ENCODE measurements around the gene CRLF3.
"Not testable (repeated sequence)": the region's sequence is repeated elsewhere in the genome, so short reads cannot be mapped to it uniquely, and the experiment has no call there.

DNA sequence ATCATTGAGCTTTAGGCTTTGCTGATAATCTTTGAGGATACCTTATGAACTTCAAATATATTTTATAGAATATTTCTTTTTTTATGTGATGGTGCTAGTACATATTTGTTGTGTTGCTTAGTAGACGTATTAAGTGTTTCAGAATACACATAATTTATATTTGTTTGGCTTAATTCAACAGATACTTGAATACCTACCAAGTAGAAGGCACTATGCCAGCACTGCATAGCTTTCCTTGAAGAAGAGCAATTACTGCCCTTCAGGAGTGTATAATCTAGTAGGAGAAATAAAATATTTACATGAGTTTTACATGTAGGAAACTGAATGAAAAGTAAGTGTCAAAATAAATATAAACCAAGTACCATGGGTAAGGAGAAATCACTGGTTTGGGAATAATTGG is 81.8 kb downstream of the CRLF3 start:
- TF ChIP-seq CHD2 (IDR thresholded peaks at IDR 0.05; ENCODE audit: low read length, partially characterized antibody); CTCF (IDR thresholded peaks at IDR 0.05); PBX3 (IDR thresholded peaks at IDR 0.05); ZBTB33 (IDR thresholded peaks at IDR 0.05; ENCODE audit: borderline replicate concordance, low read depth); POLR2AphosphoS5 (IDR thresholded peaks at IDR 0.05; ENCODE audit: low read depth, low read length); FOXM1 (IDR thresholded peaks at IDR 0.05; ENCODE audit: low read depth); FOXJ3 (CRISPR knock-in tag; IDR thresholded peaks at IDR 0.05); EZH2phosphoT487 (IDR thresholded peaks at IDR 0.05; ENCODE audit: borderline replicate concordance, low read depth): not testable (repeated sequence)
- TF ChIP-seq, protein P1, sequence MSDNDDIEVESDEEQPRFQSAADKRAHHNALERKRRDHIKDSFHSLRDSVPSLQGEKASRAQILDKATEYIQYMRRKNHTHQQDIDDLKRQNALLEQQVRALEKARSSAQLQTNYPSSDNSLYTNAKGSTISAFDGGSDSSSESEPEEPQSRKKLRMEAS (IDR thresholded peaks at IDR 0.05; ENCODE audit: low read depth), result not testable (repeated sequence)

Data from SK-N-SH (cell line).